ENCODE data around the gene TXNDC2.

Gene TXNDC2

DNA sequence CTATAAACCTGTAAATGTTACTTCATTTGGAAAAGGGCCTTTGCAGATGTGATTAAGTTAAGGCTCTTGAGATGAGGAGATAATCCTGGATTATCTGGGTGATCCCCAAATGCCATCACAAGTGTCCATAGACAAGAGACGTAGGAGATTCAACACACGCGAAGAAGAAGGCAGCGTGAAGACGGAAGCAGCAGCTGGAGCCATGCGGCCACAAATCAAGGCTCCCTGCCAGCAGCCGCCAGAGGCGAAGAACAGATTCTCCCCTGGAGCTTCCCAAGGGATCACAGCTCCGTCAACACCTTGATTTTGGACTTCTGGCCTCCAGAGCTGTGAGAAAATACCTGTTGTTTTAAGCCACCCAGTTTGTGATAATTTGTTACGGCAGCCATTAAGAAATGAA, 17.1 kb downstream of the TXNDC2 start:
- Histone ChIP-seq H3K9ac (ENCODE audit: low read depth, low read length, poor library complexity, severe bottlenecking) (no peak overlapping the region), H3F3A (ENCODE audit: low read depth) (no peaks in the 10 kb centered on the region), H3K9me3 (ENCODE audit: insufficient read depth, low read depth, low read length) (no peaks in the 10 kb centered on the region), H4K20me1 (ENCODE audit: insufficient read depth, low read length, poor library complexity, severe bottlenecking) (no peaks in the 10 kb centered on the region), H3K4me2 (ENCODE audit: low read depth, low read length, poor library complexity, severe bottlenecking) (no peak overlapping the region), H2AFZ (ENCODE audit: low read length) (no peak overlapping the region), H3K4me1 (ENCODE audit: insufficient read depth, low read length, poor library complexity, severe bottlenecking) (peaks cover 7% of the 10 kb centered on the region), H3K36me3 (ENCODE audit: insufficient read depth, low read length) (no peaks in the 10 kb centered on the region), H3K27me3 (ENCODE audit: insufficient read depth, low read length, poor library complexity, severe bottlenecking) (no peaks in the 10 kb centered on the region), H3K9me2 (replicated peaks; ENCODE audit: low read depth, low read length) (no peaks in the 10 kb centered on the region), H3K4me3 (ENCODE audit: low read length, poor library complexity, severe bottlenecking) (no peak overlapping the region), H3K79me2 (ENCODE audit: insufficient read depth, low read length) (no peaks in the 10 kb centered on the region)
- TF ChIP-seq EZH2phosphoT487 (IDR thresholded peaks at IDR 0.05; ENCODE audit: borderline replicate concordance), result no peak
- TF ChIP-seq, protein P1, sequence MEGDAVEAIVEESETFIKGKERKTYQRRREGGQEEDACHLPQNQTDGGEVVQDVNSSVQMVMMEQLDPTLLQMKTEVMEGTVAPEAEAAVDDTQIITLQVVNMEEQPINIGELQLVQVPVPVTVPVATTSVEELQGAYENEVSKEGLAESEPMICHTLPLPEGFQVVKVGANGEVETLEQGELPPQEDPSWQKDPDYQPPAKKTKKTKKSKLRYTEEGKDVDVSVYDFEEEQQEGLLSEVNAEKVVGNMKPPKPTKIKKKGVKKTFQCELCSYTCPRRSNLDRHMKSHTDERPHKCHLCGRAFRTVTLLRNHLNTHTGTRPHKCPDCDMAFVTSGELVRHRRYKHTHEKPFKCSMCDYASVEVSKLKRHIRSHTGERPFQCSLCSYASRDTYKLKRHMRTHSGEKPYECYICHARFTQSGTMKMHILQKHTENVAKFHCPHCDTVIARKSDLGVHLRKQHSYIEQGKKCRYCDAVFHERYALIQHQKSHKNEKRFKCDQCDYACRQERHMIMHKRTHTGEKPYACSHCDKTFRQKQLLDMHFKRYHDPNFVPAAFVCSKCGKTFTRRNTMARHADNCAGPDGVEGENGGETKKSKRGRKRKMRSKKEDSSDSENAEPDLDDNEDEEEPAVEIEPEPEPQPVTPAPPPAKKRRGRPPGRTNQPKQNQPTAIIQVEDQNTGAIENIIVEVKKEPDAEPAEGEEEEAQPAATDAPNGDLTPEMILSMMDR (conservative IDR thresholded peaks at IDR 0.05; ENCODE audit: low read length), result no peak

DNA sequence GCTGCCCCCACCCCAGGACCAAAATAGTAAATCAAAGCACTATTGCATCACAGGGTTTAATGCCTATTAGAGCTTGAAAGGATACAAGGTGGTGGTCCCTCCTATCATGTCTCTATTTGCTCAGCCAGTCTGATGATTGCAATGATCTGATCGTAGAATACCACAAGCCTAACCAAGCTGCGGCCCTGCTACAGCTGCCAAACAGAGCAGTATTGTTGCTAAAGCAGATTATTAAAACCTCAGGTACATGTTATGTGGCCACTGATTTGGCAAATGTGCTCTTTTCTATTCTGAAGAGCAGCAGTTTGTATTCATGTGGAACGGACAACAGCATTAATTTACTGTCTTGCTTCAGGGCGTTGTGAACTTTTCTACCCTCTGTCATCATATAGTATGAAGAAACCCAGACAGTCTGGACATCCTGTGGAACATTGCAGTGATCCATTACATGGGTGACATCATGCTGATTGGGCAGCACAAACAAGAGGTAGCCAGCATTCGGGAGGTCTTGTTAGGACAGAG, 19.7 kb downstream of the TXNDC2 start:
- Histone ChIP-seq H3K9me2 (replicated peaks; ENCODE audit: low read depth, low read length) (no peaks in the 10 kb centered on the region), H3F3A (ENCODE audit: low read depth) (no peaks in the 10 kb centered on the region), H3K27me3 (ENCODE audit: insufficient read depth, low read length, poor library complexity, severe bottlenecking) (no peaks in the 10 kb centered on the region), H4K20me1 (ENCODE audit: insufficient read depth, low read length, poor library complexity, severe bottlenecking) (no peaks in the 10 kb centered on the region), H3K4me1 (ENCODE audit: insufficient read depth, low read length, poor library complexity, severe bottlenecking) (no peaks in the 10 kb centered on the region), H3K4me3 (ENCODE audit: low read length, poor library complexity, severe bottlenecking) (no peak overlapping the region), H2AFZ (ENCODE audit: low read length) (no peak overlapping the region), H3K36me3 (ENCODE audit: insufficient read depth, low read length) (no peaks in the 10 kb centered on the region), H3K9me3 (ENCODE audit: insufficient read depth, low read depth, low read length) (no peaks in the 10 kb centered on the region), H3K79me2 (ENCODE audit: insufficient read depth, low read length) (no peaks in the 10 kb centered on the region), H3K9ac (ENCODE audit: low read depth, low read length, poor library complexity, severe bottlenecking) (no peak overlapping the region), H3K4me2 (ENCODE audit: low read depth, low read length, poor library complexity, severe bottlenecking) (no peak overlapping the region)
- TF ChIP-seq, protein P1 (conservative IDR thresholded peaks at IDR 0.05; ENCODE audit: low read length), result no peak
- no peak for TF ChIP-seq EZH2phosphoT487 (IDR thresholded peaks at IDR 0.05; ENCODE audit: borderline replicate concordance)

DNA sequence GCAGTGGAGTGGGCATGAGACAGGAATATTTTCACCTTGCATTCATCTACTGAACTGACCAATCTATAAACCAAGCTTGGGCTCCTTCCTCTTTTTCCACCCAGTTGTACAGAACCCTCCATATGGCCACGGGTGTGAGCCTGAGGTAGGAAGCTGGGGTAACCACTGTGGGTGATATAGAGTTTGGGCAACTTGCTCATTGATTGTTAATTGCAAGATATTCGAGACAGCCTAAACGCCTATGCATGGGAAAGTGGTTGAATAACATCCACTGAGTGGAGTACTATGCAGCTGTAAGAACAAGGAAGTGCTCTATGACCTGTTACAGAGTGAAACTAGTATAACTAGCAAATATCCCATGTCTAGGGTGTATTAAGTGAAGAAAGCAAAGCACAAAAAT, 20.7 kb downstream of the TXNDC2 start:
- Histone ChIP-seq H4K20me1 (ENCODE audit: insufficient read depth, low read length, poor library complexity, severe bottlenecking) (no peaks in the 10 kb centered on the region), H3K27me3 (ENCODE audit: insufficient read depth, low read length, poor library complexity, severe bottlenecking) (no peaks in the 10 kb centered on the region), H3K36me3 (ENCODE audit: insufficient read depth, low read length) (no peaks in the 10 kb centered on the region), H3K4me1 (ENCODE audit: insufficient read depth, low read length, poor library complexity, severe bottlenecking) (no peaks in the 10 kb centered on the region), H3K9me2 (replicated peaks; ENCODE audit: low read depth, low read length) (no peaks in the 10 kb centered on the region), H3F3A (ENCODE audit: low read depth) (no peaks in the 10 kb centered on the region), H3K9me3 (ENCODE audit: insufficient read depth, low read depth, low read length) (no peaks in the 10 kb centered on the region), H3K4me2 (ENCODE audit: low read depth, low read length, poor library complexity, severe bottlenecking) (no peak overlapping the region), H3K79me2 (ENCODE audit: insufficient read depth, low read length) (no peaks in the 10 kb centered on the region), H2AFZ (ENCODE audit: low read length) (no peak overlapping the region), H3K9ac (ENCODE audit: low read depth, low read length, poor library complexity, severe bottlenecking) (no peak overlapping the region), H3K4me3 (ENCODE audit: low read length, poor library complexity, severe bottlenecking) (no peak overlapping the region)
- TF ChIP-seq, protein P1 (conservative IDR thresholded peaks at IDR 0.05; ENCODE audit: low read length), result no peak
- TF ChIP-seq EZH2phosphoT487 (IDR thresholded peaks at IDR 0.05; ENCODE audit: borderline replicate concordance), result no peak
